Thoracic aorta (tissue), 2 donors: ENCODE measurements around the gene EXD2. TPM values are rescaled to one million over a fixed set of nuclear protein-coding genes. Genes with fewer than 3 reads are reported as not detected.

Source experiments
- ATAC-seq: fragments of 150-250 bp; one replicate; pipeline ENCODE4 v1.8.0; 2017; ENCODE audit warnings: low read depth; ENCODE audit not compliant: insufficient number of reproducible peaks, low FRiP score
- DNase-seq: peaks from one replicate; pipeline ENCODE4 v3.0.0-alpha.2; 2020; ENCODE audit warnings: low spot score
- H3K27ac ChIP-seq, 2 donors: fragments of 200-600 bp; sonication (generic); 1 replicate in 1 of 2; 2 replicates in 1 of 2; pipeline ENCODE4 v1.5.1; 2016; ENCODE audit warnings: mild to moderate bottlenecking in 2 of 2, moderate library complexity in 2 of 2
- H3K27me3 ChIP-seq: fragments of 200-600 bp; sonication (generic); replicated peaks from 2 replicates; pipeline ENCODE4 v1.6.0; 2016; ENCODE audit warnings: mild to moderate bottlenecking; ENCODE audit not compliant: insufficient read depth
- H3K36me3 ChIP-seq: fragments of 200-600 bp; sonication (generic); one replicate; pipeline ENCODE4 v1.5.1; 2016
- H3K4me1 ChIP-seq, 2 donors: fragments of 200-600 bp; sonication (generic); 1 replicate in 1 of 2; 2 replicates in 1 of 2; pipeline versions ENCODE4 v1.5.1 to v1.6.0; 2016; ENCODE audit warnings: low read depth in 2 of 2, mild to moderate bottlenecking in 1 of 2; ENCODE audit not compliant: control insufficient read depth in 1 of 2
- H3K4me3 ChIP-seq: fragments of 200-600 bp; sonication (generic); 2 replicates; pipeline ENCODE4 v1.5.1; 2016; ENCODE audit warnings: mild to moderate bottlenecking
- H3K9me3 ChIP-seq: fragments of 200-600 bp; sonication (generic); 2 replicates; pipeline ENCODE4 v1.5.1; 2016
- total RNA-seq, 2 donors: library from RNA; depleted of rRNA; stranded (reverse); fragments of >200 nt; gene quantifications; one replicate each; pipeline versions ENCODE4 v1.1.0 to v1.2.3, GENCODE V29; 2016
- TF ChIP-seq, protein P1 (sequence below): fragments of 200-600 bp; sonication (generic); IDR thresholded peaks from one replicate; pipeline ENCODE4 v1.5.1; 2019; ENCODE audit warnings: antibody characterized with exemption

The EXD2 gene
- total RNA-seq, 2 donors from 2014 or later = 10.4 to 10.9 TPM

DNA sequence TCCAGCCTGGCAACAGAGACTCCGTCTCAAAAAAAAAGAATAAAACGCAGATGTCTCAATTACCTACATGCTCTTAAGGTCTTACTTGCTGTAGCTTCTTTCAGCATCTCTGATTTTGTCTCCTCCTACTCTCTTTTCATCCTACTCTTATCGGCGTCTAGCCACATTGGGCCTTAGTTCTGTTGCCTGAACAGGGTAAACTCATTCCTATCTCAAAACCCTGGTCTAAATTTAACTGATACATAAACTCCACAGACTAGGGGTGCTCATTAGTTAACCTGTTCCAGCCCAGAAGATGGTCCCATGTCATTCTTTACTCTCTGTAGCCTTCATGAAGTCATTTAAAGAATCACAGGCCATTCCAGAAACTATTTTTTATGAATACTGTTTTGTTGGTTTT lies 33.6 kb downstream of the EXD2 start:
- Histone ChIP-seq H3K9me3 (no peaks in the 10 kb centered on the region), H3K4me3 (no peak overlapping the region), H3K36me3 (peaks cover 3% of the 10 kb centered on the region), H3K4me1 (no peaks in the 10 kb centered on the region), H3K27ac (no peak overlapping the region), H3K27me3 (no peaks in the 10 kb centered on the region)
- TF ChIP-seq, protein P1, sequence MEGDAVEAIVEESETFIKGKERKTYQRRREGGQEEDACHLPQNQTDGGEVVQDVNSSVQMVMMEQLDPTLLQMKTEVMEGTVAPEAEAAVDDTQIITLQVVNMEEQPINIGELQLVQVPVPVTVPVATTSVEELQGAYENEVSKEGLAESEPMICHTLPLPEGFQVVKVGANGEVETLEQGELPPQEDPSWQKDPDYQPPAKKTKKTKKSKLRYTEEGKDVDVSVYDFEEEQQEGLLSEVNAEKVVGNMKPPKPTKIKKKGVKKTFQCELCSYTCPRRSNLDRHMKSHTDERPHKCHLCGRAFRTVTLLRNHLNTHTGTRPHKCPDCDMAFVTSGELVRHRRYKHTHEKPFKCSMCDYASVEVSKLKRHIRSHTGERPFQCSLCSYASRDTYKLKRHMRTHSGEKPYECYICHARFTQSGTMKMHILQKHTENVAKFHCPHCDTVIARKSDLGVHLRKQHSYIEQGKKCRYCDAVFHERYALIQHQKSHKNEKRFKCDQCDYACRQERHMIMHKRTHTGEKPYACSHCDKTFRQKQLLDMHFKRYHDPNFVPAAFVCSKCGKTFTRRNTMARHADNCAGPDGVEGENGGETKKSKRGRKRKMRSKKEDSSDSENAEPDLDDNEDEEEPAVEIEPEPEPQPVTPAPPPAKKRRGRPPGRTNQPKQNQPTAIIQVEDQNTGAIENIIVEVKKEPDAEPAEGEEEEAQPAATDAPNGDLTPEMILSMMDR = no peak
- DNase-seq (no peak), ATAC-seq (no peak)

DNA sequence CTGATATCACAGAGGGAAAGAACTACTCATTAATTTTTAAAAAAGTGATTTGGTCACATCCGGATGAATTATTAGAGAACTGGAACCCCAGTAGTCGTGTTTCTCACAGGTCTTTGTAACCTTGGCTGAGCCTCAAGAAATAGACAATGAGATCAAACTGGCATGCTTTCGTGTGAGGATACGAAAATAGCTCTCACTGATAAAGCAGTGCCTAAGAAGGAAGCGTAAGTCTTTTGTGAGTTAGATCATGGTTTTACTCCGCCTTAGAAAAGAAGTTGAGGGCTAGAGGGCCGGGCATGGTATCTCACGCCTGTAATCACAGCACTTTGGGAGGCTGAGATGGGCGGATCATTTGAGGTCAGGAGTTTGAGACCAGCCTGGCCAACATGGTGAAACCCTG lies 34.9 kb downstream of the EXD2 start:
- DNase-seq (no peak), ATAC-seq (no peak)
- H3K27me3 ChIP-seq = no peaks in the 10 kb centered on the region
- H3K9me3 ChIP-seq = no peaks in the 10 kb centered on the region
- no peak overlapping the region for H3K4me3 ChIP-seq
- H3K4me1 ChIP-seq = no peaks in the 10 kb centered on the region
- peaks cover 5% of the 10 kb centered on the region for H3K36me3 ChIP-seq
- H3K27ac ChIP-seq = no peak overlapping the region
- TF ChIP-seq, protein P1 = no peak

DNA sequence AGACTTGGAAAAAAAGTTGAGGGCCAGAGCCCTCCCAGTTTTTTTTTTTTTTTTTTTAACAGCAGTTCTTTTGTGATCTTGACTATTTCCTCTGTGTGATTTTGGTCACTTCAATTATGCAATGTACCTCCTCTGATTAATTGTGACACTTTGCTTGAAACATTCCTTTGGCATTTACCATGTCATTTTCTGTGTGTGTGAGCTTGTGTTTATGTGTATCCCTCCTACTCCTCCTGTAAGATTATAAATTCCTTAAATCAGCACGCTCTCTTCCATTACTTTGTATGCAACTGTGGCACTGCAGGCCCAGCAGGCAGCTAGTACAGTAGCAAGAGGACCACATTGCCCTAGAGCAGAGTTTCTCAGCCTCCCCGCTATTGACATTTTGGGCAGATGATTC lies 35.4 kb downstream of the EXD2 start:
- Histone ChIP-seq H3K9me3 (no peaks in the 10 kb centered on the region), H3K27me3 (no peaks in the 10 kb centered on the region), H3K4me1 (no peaks in the 10 kb centered on the region), H3K27ac (no peak overlapping the region), H3K36me3 (peaks cover 5% of the 10 kb centered on the region), H3K4me3 (no peak overlapping the region)
- no peak for DNase-seq
- ATAC-seq = no peak
- TF ChIP-seq, protein P1 = no peak

DNA sequence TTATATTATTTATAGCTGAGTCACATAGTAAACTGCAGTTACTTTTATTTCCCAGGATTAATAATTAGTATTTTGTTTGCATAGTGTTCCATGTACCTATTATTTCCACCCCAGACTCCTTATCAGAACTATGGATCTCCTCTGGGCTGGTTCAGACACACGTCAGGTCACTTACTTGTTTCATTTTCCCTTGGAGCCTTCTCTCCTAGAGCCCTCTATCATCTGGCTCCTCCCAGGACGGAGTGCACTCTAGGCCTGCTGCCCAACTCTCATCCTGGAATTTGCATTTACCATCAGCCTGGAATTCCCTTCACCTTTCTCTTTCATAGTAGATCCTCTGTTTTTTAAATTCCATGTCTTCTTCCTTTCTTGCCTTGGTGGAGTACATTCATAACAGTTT lies 40.2 kb downstream of the EXD2 start:
- H3K36me3 ChIP-seq = peaks cover 23% of the 10 kb centered on the region
- H3K4me1 ChIP-seq = no peaks in the 10 kb centered on the region
- no peak for DNase-seq
- no peak for ATAC-seq
- H3K27ac ChIP-seq = no peak overlapping the region
- no peak overlapping the region for H3K4me3 ChIP-seq
- TF ChIP-seq, protein P1 = no peak
- H3K27me3 ChIP-seq = no peaks in the 10 kb centered on the region
- no peaks in the 10 kb centered on the region for H3K9me3 ChIP-seq

DNA sequence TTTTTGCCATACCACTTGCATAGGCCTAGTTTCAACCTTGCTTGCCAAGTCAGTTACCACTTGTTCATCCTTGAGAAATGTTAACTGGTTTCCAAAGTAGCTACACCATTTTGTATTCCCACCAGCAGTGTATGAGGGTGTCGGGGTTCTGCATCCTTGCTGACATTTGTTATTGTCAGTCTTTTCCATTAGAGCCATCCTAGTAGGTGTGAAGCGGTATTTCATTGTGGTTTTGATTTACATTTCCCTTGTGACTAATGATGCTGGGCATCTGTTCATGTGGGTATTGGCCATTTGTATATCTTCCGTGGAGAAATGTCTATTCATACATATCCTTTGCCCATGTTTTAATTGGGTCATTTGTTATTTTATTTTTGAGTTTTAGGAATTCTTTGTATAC lies 41.1 kb downstream of the EXD2 start:
- DNase-seq = no peak
- Histone ChIP-seq H3K27ac (no peak overlapping the region), H3K36me3 (peaks cover 32% of the 10 kb centered on the region), H3K4me3 (no peak overlapping the region), H3K4me1 (no peaks in the 10 kb centered on the region), H3K27me3 (no peaks in the 10 kb centered on the region), H3K9me3 (no peaks in the 10 kb centered on the region)
- TF ChIP-seq, protein P1 = no peak
- ATAC-seq = no peak
